IgD-negative memory B cell (primary cell): ENCODE data around the gene PPOX. TPM values are rescaled to one million over a fixed set of nuclear protein-coding genes. Genes with fewer than 3 reads are reported as not detected.

Experiments
- H3K27ac Mint-ChIP-seq, 3 donors: one replicate each; pipeline ENCODE4 v1.8.0; 2020 to 2022; ENCODE audit warnings: mild to moderate bottlenecking in 3 of 3, mixed read lengths in 3 of 3, moderate library complexity in 1 of 3
- H3K27me3 Mint-ChIP-seq: one replicate; pipeline ENCODE4 v1.8.0; 2021; ENCODE audit warnings: mixed read lengths
- H3K36me3 Mint-ChIP-seq: one replicate; pipeline ENCODE4 v1.8.0; 2020; ENCODE audit warnings: mild to moderate bottlenecking, mixed read lengths
- H3K4me1 Mint-ChIP-seq, 3 donors: one replicate each; pipeline ENCODE4 v1.8.0; 2020 to 2022; ENCODE audit warnings: mixed read lengths in 3 of 3, mild to moderate bottlenecking in 1 of 3
- H3K4me3 Mint-ChIP-seq, 4 donors: one replicate each; pipeline ENCODE4 v1.8.0; 2020 to 2022; ENCODE audit warnings: mild to moderate bottlenecking in 4 of 4, mixed read lengths in 4 of 4, moderate library complexity in 3 of 4
- H3K9me3 Mint-ChIP-seq, 3 donors: one replicate each; pipeline ENCODE4 v1.8.0; 2020 to 2021; ENCODE audit warnings: mixed read lengths in 3 of 3, mild to moderate bottlenecking in 1 of 3
- polyA plus RNA-seq: library from polyadenylated mRNA; unstranded; fragments of 300-500 nt; fragmentation: Illumina TruSeq; gene quantifications from one replicate; pipeline ENCODE4 v1.2.3, GENCODE V29; 2021

PPOX gene
- polyA plus RNA-seq, 1 donor from 2014 or later = 13.4 TPM

GRCh38 chr1:161206411-161207140 lies 40.4 kb downstream of the PPOX start:
- Mint-ChIP-seq H3K9me3 (no peaks in the 10 kb centered on the region), H3K4me3 (no peak overlapping the region), H3K36me3 (peaks cover 18% of the 10 kb centered on the region), H3K27me3 (no peaks in the 10 kb centered on the region), H3K27ac (no peak overlapping the region), H3K4me1 (peaks cover 3 to 36% (median 21%) of the 10 kb centered on the region in 3 donors)

DNA sequence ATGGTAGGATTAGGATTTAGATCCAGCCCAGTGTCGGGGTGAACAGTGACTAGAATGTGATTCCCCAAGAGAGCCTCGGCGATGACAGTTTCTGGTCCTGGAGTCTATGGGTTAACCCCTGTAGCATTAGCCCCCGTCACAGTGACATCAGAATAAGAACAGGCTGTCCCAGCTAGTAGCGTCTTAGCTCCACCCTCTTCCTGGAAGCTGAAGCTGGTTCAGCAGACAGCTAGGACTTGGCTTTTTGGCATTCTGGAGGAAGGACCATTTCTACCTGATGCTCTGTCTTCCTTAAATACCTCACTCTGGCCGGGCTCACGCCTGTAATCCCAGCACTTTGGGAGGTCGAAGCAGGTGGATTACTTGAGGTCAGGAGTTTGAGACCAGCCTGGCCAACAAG lies 40.9 kb downstream of the PPOX start:
- no peaks in the 10 kb centered on the region for H3K27me3 Mint-ChIP-seq
- H3K4me3 Mint-ChIP-seq = no peak overlapping the region
- no peaks in the 10 kb centered on the region for H3K9me3 Mint-ChIP-seq
- H3K4me1 Mint-ChIP-seq = peaks cover 3 to 30% (median 19%) of the 10 kb centered on the region in 3 donors
- H3K27ac Mint-ChIP-seq = no peak overlapping the region
- H3K36me3 Mint-ChIP-seq = peaks cover 22% of the 10 kb centered on the region

DNA sequence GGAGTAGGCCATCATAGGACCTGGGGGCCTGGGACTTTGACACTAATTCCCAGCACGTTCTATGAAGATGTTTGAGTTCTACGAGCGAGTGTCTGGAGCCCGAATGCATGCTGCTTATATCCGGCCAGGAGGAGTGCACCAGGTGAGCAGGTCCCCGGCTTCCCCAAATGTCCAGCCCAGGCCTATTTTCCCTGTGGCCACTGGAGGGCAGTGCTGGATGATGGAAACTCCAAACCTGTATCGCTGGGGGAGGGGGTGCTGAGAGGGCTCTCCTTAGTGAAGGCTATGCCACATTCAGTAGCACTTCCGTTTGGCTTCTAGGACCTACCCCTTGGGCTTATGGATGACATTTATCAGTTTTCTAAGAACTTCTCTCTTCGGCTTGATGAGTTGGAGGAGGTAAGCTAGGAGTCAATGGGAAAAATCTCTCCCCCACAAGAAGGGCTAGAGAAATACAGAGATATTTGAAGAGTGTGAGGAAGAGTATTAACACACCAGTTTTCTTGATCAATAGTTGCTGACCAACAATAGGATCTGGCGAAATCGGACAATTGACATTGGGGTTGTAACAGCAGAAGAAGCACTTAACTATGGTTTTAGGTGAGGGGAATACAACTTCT lies 43.7 kb downstream of the PPOX start:
- Mint-ChIP-seq H3K36me3 (peaks cover 27% of the 10 kb centered on the region), H3K4me1 (peaks cover 4 to 13% (median 9%) of the 10 kb centered on the region in 3 donors), H3K27ac (peak overlapping the region in 2 of 3 donors; percentile 21 to 23), H3K4me3 (peak overlapping the region in 2 of 4 donors; percentile 4 to 38), H3K27me3 (peaks cover under 1% of the 10 kb centered on the region), H3K9me3 (no peaks in the 10 kb centered on the region)

DNA sequence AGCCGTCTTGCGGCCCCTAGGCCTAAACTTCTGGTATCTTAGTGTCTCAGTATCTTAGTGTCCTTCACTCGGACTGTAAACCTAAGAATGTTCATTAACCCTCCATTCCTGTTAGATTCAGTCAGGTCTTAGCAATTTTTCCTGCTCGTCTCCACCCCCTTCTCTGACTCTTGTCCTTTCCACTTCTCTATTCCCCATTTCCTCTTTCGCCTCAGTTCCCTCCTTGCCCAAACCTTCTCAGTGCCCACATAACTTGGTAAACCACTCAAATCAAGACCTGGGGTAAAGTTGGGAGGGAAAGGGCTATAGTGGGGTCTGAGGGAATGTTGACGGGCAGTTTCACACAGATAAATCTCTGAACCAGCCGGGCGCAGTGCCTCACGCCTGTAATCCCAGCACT lies 48.1 kb downstream of the PPOX start:
- peaks cover 26% of the 10 kb centered on the region for H3K36me3 Mint-ChIP-seq
- H3K27me3 Mint-ChIP-seq = peaks cover 13% of the 10 kb centered on the region
- H3K27ac Mint-ChIP-seq = peak overlapping the region in 1 of 3 donors; percentile 53
- H3K9me3 Mint-ChIP-seq = no peaks in the 10 kb centered on the region
- H3K4me1 Mint-ChIP-seq = peaks cover 15 to 25% (median 21%) of the 10 kb centered on the region in 3 donors
- no peak overlapping the region for H3K4me3 Mint-ChIP-seq

DNA sequence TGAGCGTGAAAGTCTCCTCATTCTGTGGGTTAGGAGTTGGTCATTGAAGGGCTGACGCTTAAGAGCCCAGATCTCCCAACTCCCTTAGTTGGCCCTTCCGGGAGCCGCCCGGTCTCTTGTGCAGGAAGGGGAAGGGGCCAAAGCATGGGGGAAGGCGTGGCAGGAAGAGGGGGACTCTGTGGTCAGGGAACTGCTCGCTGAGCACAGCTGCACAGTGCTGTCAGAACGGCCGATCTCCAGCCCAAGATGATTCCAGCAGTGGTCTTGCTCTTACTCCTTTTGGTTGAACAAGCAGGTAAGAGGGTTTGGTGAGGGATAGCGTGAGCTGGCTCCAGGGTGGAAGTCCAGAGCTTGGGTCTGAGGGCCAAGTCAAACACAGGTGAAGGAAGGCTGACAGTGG lies 48.9 kb downstream of the PPOX start, which contains the start of gene FCER1G:
Gene FCER1G, plus strand, starts transcription at position 220 of the 400 bp plus-strand sequence. Its CDS starts 27 bp downstream, at position 247.
- Mint-ChIP-seq H3K27ac (peak within 1 kb of the TSS in 1 of 3 donors; percentile 53), H3K4me1 (peaks cover 13 to 23% (median 18%) of the 10 kb centered on the region in 3 donors), H3K4me3 (peak within 1 kb of the TSS in 2 of 4 donors; percentile 60 to 65), H3K27me3 (peaks cover 14% of the 10 kb centered on the region), H3K36me3 (peaks cover 22% of the 10 kb centered on the region), H3K9me3 (peaks cover 0 to 2% (median 0%) of the 10 kb centered on the region in 3 donors)

GRCh38 chr1:161216945-161217712 lies 50.9 kb downstream of the PPOX start:
- peak overlapping the region in 2 of 3 donors; percentile 40 to 58 for H3K27ac Mint-ChIP-seq
- H3K9me3 Mint-ChIP-seq = peaks cover 0 to 2% (median 0%) of the 10 kb centered on the region in 3 donors
- H3K4me3 Mint-ChIP-seq = peak overlapping the region in 1 of 4 donors; percentile 61
- peaks cover 14% of the 10 kb centered on the region for H3K36me3 Mint-ChIP-seq
- H3K27me3 Mint-ChIP-seq = peaks cover 24% of the 10 kb centered on the region
- H3K4me1 Mint-ChIP-seq = peaks cover 12 to 22% (median 18%) of the 10 kb centered on the region in 3 donors

DNA sequence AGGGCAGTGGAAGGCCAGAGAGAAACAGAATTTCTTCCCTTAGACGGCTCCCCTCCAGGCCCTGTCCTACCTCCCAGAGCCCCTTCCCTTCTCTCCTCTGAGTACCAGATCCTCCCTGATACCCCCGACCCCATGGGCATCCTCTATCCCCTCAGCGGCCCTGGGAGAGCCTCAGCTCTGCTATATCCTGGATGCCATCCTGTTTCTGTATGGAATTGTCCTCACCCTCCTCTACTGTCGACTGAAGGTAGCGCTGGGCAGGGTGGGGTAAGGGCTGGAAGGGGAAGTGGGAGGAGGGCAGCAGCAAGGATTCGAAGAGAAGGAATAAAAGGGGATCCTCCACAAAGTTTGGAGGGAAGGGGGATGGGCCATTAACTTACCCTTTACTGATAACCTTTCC lies 51.6 kb downstream of the PPOX start:
- Mint-ChIP-seq H3K4me3 (peak overlapping the region in 1 of 4 donors; percentile 61), H3K36me3 (peaks cover 13% of the 10 kb centered on the region), H3K9me3 (peaks cover 0 to 2% (median 0%) of the 10 kb centered on the region in 3 donors), H3K27me3 (peaks cover 30% of the 10 kb centered on the region), H3K27ac (peak overlapping the region in 1 of 3 donors; percentile 40), H3K4me1 (peaks cover 12 to 22% (median 18%) of the 10 kb centered on the region in 3 donors)

GRCh38 chr1:161218301-161219077 lies 52.3 kb downstream of the PPOX start:
- Mint-ChIP-seq H3K9me3 (peaks cover 0 to 2% (median 0%) of the 10 kb centered on the region in 3 donors), H3K36me3 (peaks cover 8% of the 10 kb centered on the region), H3K27me3 (peaks cover 35% of the 10 kb centered on the region), H3K4me3 (no peak overlapping the region), H3K27ac (peak overlapping the region in 1 of 3 donors; percentile 63), H3K4me1 (peaks cover 12 to 22% (median 18%) of the 10 kb centered on the region in 3 donors)

DNA sequence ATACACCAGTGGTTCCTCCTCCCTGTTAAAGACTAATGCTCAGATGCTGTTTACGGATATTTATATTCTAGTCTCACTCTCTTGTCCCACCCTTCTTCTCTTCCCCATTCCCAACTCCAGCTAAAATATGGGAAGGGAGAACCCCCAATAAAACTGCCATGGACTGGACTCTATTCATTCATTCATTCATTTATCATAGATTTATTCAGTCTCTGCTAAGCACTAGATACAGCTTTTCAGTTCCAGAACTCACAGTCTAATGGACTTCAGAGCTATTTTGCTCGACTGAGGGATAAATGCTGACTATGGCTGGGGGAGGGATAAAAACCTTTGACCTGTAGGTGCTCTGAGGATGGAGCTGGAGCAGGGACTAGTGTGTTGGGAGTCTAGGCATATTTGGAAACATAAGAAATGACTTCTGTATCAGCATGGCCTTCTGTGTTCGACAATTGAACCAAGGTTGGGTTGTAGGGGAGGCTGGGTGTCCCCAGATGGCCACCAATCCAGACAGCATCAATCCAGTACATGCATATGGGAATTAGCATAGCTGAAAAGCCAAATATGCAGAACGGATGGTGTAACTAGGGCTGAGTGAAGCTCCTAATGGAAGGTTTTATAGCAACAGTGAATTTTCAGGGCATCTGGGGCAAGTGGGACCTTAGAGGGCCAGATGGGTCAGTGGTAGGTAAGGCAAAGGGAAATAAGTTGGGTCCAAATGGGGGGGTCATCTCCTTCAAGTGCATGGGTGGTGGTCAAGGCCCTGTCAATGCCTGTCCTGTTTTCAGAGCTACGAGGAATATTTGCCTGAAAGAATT lies 53.1 kb downstream of the PPOX start:
- Mint-ChIP-seq H3K4me1 (peaks cover 11 to 22% (median 18%) of the 10 kb centered on the region in 3 donors), H3K27ac (no peak overlapping the region), H3K4me3 (no peak overlapping the region)

DNA sequence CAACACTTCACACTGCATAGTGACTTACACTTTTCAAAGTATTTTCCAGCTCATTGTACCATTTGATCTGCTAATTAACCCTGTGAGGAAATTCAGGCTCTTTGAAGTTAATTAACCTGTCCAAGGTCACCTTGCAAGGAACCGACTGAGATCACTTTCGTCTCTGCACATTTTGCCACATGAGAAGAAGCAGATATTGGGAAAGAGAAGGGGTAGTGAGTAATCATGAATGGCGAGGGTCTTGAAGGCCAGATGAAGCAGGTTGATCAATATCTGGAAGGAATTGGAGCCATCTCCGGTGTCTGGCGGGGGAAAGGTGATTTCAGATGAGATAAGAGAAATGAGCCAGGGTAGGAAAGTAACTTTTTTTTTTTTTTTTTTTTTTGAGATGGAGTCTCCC lies 53.8 kb downstream of the PPOX start:
- peaks cover 37% of the 10 kb centered on the region for H3K27me3 Mint-ChIP-seq
- H3K4me1 Mint-ChIP-seq = peaks cover 11 to 22% (median 18%) of the 10 kb centered on the region in 3 donors
- peaks cover 0 to 2% (median 0%) of the 10 kb centered on the region in 3 donors for H3K9me3 Mint-ChIP-seq
- no peak overlapping the region for H3K27ac Mint-ChIP-seq
- peaks cover 2% of the 10 kb centered on the region for H3K36me3 Mint-ChIP-seq
- no peak overlapping the region for H3K4me3 Mint-ChIP-seq

More for the DNA sequence above, 53.1 kb downstream of the PPOX start:
- peaks cover 39% of the 10 kb centered on the region for H3K27me3 Mint-ChIP-seq
- H3K36me3 Mint-ChIP-seq = peaks cover 3% of the 10 kb centered on the region
- peaks cover 0 to 2% (median 0%) of the 10 kb centered on the region in 3 donors for H3K9me3 Mint-ChIP-seq

Other genes with a start within 250 kb of the PPOX start
- not detected for gene ITLN2, start 211.6 kb upstream of the PPOX start, polyA plus RNA-seq
- 4.8 TPM for gene F11R, start 145.3 kb upstream of the PPOX start, polyA plus RNA-seq
- 349 TPM for gene TSTD1, start 127.5 kb upstream of the PPOX start, polyA plus RNA-seq
- gene USF1, start 120.4 kb upstream of the PPOX start, polyA plus RNA-seq = 13.5 TPM
- gene ARHGAP30, start 96.5 kb upstream of the PPOX start, polyA plus RNA-seq = 138 TPM
- gene NECTIN4, start 76.9 kb upstream of the PPOX start, polyA plus RNA-seq = not detected
- 5.0 TPM for gene KLHDC9, start 68.1 kb upstream of the PPOX start, polyA plus RNA-seq
- gene PFDN2, start 48.4 kb upstream of the PPOX start, polyA plus RNA-seq = 95.2 TPM
- gene NIT1, start 48.3 kb upstream of the PPOX start, polyA plus RNA-seq = 19.7 TPM
- 39.1 TPM for gene DEDD, start 33.8 kb upstream of the PPOX start, polyA plus RNA-seq
- gene UFC1, start 12.4 kb upstream of the PPOX start, polyA plus RNA-seq = 122 TPM
- gene USP21, start 6.9 kb upstream of the PPOX start, polyA plus RNA-seq = 30.1 TPM
- gene B4GALT3, start 11.1 kb downstream of the PPOX start, polyA plus RNA-seq = 44.2 TPM
- gene ADAMTS4, start 32.6 kb downstream of the PPOX start, polyA plus RNA-seq = not detected
- 71.3 TPM for gene NDUFS2, start 35.9 kb downstream of the PPOX start, polyA plus RNA-seq
- 6.6 TPM for gene FCER1G, start 48.9 kb downstream of the PPOX start, polyA plus RNA-seq
- gene APOA2, start 57.2 kb downstream of the PPOX start, polyA plus RNA-seq = not detected
- gene TOMM40L, start 59.6 kb downstream of the PPOX start, polyA plus RNA-seq = 3.8 TPM
- not detected for gene NR1I3, start 71.8 kb downstream of the PPOX start, polyA plus RNA-seq
- not detected for gene PCP4L1, start 92.3 kb downstream of the PPOX start, polyA plus RNA-seq
- not detected for gene MPZ, start 143.5 kb downstream of the PPOX start, polyA plus RNA-seq
- 173 TPM for gene SDHC, start 148.0 kb downstream of the PPOX start, polyA plus RNA-seq
- gene CFAP126, start 201.4 kb downstream of the PPOX start, polyA plus RNA-seq = not detected